Stimulated activated CD8-positive, alpha-beta memory T cell treated with anti-CD3 and anti-CD28 coated beads, Interleukin-12 subunit alpha, Interleukin-12 subunit beta, amount 100 ng/mL, for 4 hours (primary cell): ENCODE measurements around the gene MACROD2.
"Not testable (repeated sequence)": the region's sequence is repeated elsewhere in the genome, so short reads cannot be mapped to it uniquely, and the experiment has no call there.

ENCODE experiments used
- DNase-seq: peaks from one replicate; pipeline ENCODE4 v3.0.0-alpha.2; 2020; ENCODE audit warnings: low read depth

The MACROD2 gene

GRCh38 chr20:14193443-14193842, 198.1 kb downstream of the MACROD2 start:
- no peak for DNase-seq

GRCh38 chr20:14193885-14194284, 198.6 kb downstream of the MACROD2 start:
- no peak for DNase-seq

GRCh38 chr20:14197097-14197496, 201.8 kb downstream of the MACROD2 start:
- no peak for DNase-seq

GRCh38 chr20:14198416-14198815, 203.1 kb downstream of the MACROD2 start:
- DNase-seq: no peak

GRCh38 chr20:14199111-14199510, 203.8 kb downstream of the MACROD2 start:
- no peak for DNase-seq

GRCh38 chr20:14203657-14204056, 208.3 kb downstream of the MACROD2 start:
- DNase-seq: no peak

- no peak for DNase-seq
Measured at GRCh38 chr20:14207591-14207990, 212.3 kb downstream of the MACROD2 start.

- DNase-seq: no peak
Measured at GRCh38 chr20:14208956-14209355, 213.6 kb downstream of the MACROD2 start.

- DNase-seq: no peak
Measured at GRCh38 chr20:14210146-14210545, 214.8 kb downstream of the MACROD2 start.

- DNase-seq: no peak
Measured at GRCh38 chr20:14214046-14214445, 218.7 kb downstream of the MACROD2 start.

- DNase-seq: not testable (repeated sequence)
Measured at GRCh38 chr20:14215880-14216279, 220.6 kb downstream of the MACROD2 start.

- no peak for DNase-seq
Measured at GRCh38 chr20:14219801-14220461, 224.6 kb downstream of the MACROD2 start.

- no peak for DNase-seq
Measured at GRCh38 chr20:14220986-14221385, 225.7 kb downstream of the MACROD2 start.

- no peak for DNase-seq
Measured at GRCh38 chr20:14223806-14224205, 228.5 kb downstream of the MACROD2 start.

- not testable (repeated sequence) for DNase-seq
Measured at GRCh38 chr20:14226051-14227049, 231.0 kb downstream of the MACROD2 start.

- DNase-seq: no peak
Measured at GRCh38 chr20:14232650-14233049, 237.3 kb downstream of the MACROD2 start.

- no peak for DNase-seq
Measured at GRCh38 chr20:14234666-14235295, 239.5 kb downstream of the MACROD2 start.

- no peak for DNase-seq
Measured at GRCh38 chr20:14235355-14235754, 240.0 kb downstream of the MACROD2 start.

GRCh38 chr20:14245368-14245970, 250.2 kb downstream of the MACROD2 start:
- no peak for DNase-seq

- DNase-seq: no peak
Measured at GRCh38 chr20:14259689-14260088, 264.4 kb downstream of the MACROD2 start.

GRCh38 chr20:14260367-14260766, 265.1 kb downstream of the MACROD2 start:
- no peak for DNase-seq

GRCh38 chr20:14264869-14265268, 269.6 kb downstream of the MACROD2 start:
- no peak for DNase-seq
